Right atrium auricular region (tissue), 2 donors: Measurements from ENCODE around the gene KRTAP10-10. TPM values are rescaled to one million over a fixed set of nuclear protein-coding genes. Genes with fewer than 3 reads are reported as not detected.
A peak's percentile ranks its signal among the peaks of the same experiment; 100 is the strongest.

Source experiments
- DNase-seq: peaks from one replicate; pipeline ENCODE4 v3.0.0-alpha.2; 2019; ENCODE audit warnings: low spot score
- H3K27ac ChIP-seq, 2 donors: fragments of 200-600 bp; sonication (generic); 1 replicate in 1 of 2; 2 replicates in 1 of 2; pipeline ENCODE4 v1.5.1; 2016 to 2019
- H3K27me3 ChIP-seq, 2 donors: fragments of 200-600 bp; sonication (generic); one replicate each; pipeline versions ENCODE4 v1.5.1 to v1.6.0; 2017 to 2019
- H3K36me3 ChIP-seq: fragments of 200-600 bp; sonication (generic); one replicate; pipeline ENCODE4 v1.5.1; 2016
- H3K4me1 ChIP-seq, 2 donors: fragments of 200-600 bp; sonication (generic); one replicate each; pipeline versions ENCODE4 v1.5.1 to v1.6.0; 2017 to 2019
- H3K4me3 ChIP-seq, 2 donors: fragments of 200-600 bp; sonication (generic); 1 replicate in 1 of 2; 2 replicates in 1 of 2; pipeline ENCODE4 v1.5.1; 2017 to 2019; ENCODE audit warnings: mild to moderate bottlenecking in 1 of 2, moderate library complexity in 1 of 2
- H3K9me3 ChIP-seq, 2 donors: fragments of 200-600 bp; sonication (generic); one replicate each; pipeline ENCODE4 v1.5.1; 2019
- total RNA-seq, 2 donors: library from RNA; depleted of rRNA; stranded (reverse); fragments of >200 nt; gene quantifications; one replicate each; pipeline ENCODE4 v1.1.0, GENCODE V29; 2016
- TF ChIP-seq, protein P1 (sequence below), 2 donors: fragments of 200-600 bp; sonication (generic); IDR thresholded peaks; one replicate each; pipeline ENCODE4 v1.5.1; 2019; ENCODE audit warnings: antibody characterized with exemption in 2 of 2

KRTAP10-10 gene
- total RNA-seq, 2 donors from 2014 or later, result not detected

DNA sequence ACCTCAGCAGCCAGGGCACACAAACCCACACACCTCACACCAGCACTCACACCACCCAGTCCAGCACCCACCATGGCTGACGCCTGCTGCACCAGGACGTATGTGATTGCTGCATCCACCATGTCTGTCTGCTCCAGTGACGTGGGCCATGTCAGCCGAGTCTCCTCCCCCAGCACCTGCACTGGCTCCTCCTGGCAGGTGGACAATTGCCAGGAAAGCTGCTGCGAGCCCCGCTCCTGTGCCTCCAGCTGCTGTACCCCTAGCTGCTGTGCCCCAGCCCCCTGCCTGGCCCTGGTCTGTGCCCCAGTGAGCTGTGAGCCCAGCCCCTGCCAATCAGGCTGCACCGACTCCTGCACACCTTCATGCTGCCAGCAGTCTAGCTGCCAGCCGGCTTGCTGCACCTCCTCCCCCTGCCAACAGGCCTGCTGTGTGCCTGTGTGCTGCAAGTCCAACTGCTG is 25.1 kb upstream of the KRTAP10-10 start, which contains the start of gene KRTAP10-8:
KRTAP10-8 (plus strand) TSS at position 51 of the 458 bp plus-strand sequence; CDS start at position 73, 22 bp downstream.
- H3K36me3 ChIP-seq, result no peaks in the 10 kb centered on the region
- no peak within 1 kb of the TSS for H3K4me3 ChIP-seq
- peaks cover 7 to 15% of the 10 kb centered on the region in 2 donors for H3K9me3 ChIP-seq
- no peak within 1 kb of the TSS for H3K27ac ChIP-seq
- H3K27me3 ChIP-seq, result no peaks in the 10 kb centered on the region
- DNase-seq, result no peak
- no peaks in the 10 kb centered on the region for H3K4me1 ChIP-seq
- TF ChIP-seq, protein P1, sequence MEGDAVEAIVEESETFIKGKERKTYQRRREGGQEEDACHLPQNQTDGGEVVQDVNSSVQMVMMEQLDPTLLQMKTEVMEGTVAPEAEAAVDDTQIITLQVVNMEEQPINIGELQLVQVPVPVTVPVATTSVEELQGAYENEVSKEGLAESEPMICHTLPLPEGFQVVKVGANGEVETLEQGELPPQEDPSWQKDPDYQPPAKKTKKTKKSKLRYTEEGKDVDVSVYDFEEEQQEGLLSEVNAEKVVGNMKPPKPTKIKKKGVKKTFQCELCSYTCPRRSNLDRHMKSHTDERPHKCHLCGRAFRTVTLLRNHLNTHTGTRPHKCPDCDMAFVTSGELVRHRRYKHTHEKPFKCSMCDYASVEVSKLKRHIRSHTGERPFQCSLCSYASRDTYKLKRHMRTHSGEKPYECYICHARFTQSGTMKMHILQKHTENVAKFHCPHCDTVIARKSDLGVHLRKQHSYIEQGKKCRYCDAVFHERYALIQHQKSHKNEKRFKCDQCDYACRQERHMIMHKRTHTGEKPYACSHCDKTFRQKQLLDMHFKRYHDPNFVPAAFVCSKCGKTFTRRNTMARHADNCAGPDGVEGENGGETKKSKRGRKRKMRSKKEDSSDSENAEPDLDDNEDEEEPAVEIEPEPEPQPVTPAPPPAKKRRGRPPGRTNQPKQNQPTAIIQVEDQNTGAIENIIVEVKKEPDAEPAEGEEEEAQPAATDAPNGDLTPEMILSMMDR (IDR thresholded peaks at IDR 0.05), result no peak

DNA sequence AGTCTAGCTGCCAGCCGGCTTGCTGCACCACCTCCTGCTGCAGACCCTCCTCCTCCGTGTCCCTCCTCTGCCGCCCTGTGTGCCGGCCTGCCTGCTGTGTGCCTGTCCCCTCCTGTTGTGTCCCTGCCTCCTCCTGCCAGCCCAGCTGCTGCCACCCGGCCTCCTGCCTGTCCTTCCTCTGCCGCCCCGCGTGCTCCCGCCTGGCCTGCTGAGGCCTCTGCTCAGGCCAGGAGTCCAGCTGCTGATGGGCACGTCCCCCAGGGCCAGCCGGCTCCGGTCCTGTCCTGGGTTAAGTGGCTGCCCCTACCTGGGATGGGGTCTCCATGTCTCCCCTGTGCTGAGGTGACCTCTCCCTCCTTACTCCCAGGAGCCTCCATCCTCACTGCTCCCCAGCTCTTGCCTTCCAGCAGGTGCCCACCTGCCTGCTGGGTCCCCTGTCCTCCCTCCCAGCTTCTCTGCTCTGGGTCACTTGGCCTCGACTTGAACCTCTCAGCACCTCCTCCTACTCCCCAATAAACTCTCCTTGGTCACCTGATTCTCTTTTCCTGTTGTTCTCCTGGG is 24.4 kb upstream of the KRTAP10-10 start:
- TF ChIP-seq, protein P1 (IDR thresholded peaks at IDR 0.05), result no peak
- Histone ChIP-seq H3K4me1 (no peaks in the 10 kb centered on the region), H3K9me3 (peaks cover 7 to 15% of the 10 kb centered on the region in 2 donors), H3K4me3 (no peak overlapping the region), H3K27me3 (no peaks in the 10 kb centered on the region), H3K36me3 (no peaks in the 10 kb centered on the region), H3K27ac (no peak overlapping the region)
- no peak for DNase-seq

DNA sequence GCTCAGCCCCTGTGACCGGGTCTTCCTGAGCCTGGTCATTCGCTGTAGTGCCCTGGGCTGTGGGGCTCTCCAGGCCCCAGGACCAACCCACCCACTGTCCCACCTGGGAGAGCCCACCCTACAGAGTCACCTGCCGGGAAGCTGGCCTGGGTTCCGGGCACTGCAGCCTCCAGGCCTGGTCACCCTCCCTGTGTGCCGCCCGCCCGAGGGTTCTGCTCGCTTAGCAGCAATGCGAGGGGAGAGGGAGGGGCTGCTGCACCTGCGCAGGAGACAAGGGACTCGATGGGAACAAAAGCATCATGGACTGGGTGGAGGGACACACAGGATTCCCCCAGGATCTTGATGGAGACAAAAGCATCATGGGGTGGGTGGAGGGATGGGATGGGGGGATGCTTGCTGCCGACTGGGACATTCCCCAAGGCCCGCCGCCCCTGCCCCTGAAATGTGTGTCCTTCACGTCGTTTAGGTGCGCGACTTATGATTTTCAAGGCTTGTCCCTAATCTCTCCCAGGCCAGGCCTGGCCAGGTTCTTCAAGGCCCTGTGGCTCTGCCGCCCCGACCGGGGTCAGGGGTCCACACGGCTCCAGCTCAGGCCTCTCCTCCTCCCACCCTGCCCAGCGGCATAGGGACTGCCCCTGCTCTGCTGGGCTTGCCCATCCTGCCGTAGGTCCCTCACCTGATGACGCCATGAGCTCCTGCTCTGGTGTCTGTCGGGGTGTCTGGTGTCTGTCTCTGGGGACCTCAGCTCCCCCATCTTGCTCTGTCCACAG is 23.6 kb upstream of the KRTAP10-10 start:
- H3K27ac ChIP-seq, result no peak overlapping the region
- no peak overlapping the region for H3K4me3 ChIP-seq
- H3K9me3 ChIP-seq, result peaks cover 7 to 15% of the 10 kb centered on the region in 2 donors
- H3K27me3 ChIP-seq, result no peaks in the 10 kb centered on the region
- TF ChIP-seq, protein P1 (IDR thresholded peaks at IDR 0.05), result no peak
- H3K4me1 ChIP-seq, result no peaks in the 10 kb centered on the region
- no peaks in the 10 kb centered on the region for H3K36me3 ChIP-seq
- DNase-seq, result peak; percentile 21

DNA sequence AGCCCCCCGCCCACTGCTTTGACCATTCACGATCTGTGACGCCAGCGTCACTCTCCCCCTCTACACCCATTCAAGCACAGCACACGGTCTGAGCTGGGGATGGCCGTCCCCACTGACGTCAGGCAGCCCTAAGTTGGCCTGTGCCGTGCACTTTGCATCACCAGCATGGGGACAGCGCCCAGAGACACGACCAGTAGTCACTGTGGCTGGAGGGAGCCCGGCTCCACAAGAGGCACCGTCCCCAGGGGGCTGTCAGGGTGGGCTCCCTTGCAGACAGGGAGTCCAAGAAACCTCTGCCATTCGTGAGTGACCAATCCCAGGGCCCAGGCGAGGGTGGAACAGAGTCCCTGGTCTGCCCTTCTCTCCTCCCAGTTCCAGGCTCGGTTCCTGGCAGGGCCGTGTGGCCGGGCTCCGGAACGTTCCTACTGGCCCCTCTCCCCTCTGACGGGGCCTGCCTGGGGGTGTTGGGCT is 23.0 kb upstream of the KRTAP10-10 start:
- Histone ChIP-seq H3K36me3 (no peaks in the 10 kb centered on the region), H3K27me3 (no peaks in the 10 kb centered on the region), H3K4me3 (no peak overlapping the region), H3K4me1 (no peaks in the 10 kb centered on the region), H3K9me3 (peaks cover 7 to 10% of the 10 kb centered on the region in 2 donors), H3K27ac (no peak overlapping the region)
- DNase-seq, result peak; percentile 26
- TF ChIP-seq, protein P1 (IDR thresholded peaks at IDR 0.05), result no peak

DNA sequence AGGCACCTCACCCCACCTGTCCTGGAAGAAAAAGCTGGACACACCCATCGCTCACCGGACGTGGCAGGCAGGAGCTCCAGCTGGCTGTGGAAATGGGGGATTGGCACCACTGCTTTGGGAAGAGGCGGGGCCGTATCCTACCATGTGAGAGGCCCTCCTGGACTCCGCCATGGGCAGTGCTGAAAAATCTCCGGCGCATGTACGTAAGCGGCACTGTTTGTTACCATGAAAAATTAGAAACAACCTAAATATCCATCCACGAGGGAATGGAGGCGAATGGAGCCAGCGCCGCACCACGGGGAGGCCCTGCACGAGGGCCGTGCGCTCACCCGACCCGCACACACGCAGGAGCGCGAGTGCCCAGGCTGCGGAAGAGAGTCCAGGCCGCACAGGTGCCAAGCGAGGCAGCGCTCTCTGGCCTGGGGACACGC is 22.2 kb upstream of the KRTAP10-10 start:
- H3K9me3 ChIP-seq, result peaks cover 3 to 5% of the 10 kb centered on the region in 2 donors
- no peaks in the 10 kb centered on the region for H3K36me3 ChIP-seq
- H3K27me3 ChIP-seq, result no peaks in the 10 kb centered on the region
- H3K27ac ChIP-seq, result no peak overlapping the region
- H3K4me3 ChIP-seq, result no peak overlapping the region
- DNase-seq, result peak; percentile 47
- TF ChIP-seq, protein P1 (IDR thresholded peaks at IDR 0.05), result no peak
- no peaks in the 10 kb centered on the region for H3K4me1 ChIP-seq
